Measurements from ENCODE around the gene ATP8B4. TPM values are rescaled to one million over a fixed set of nuclear protein-coding genes. Genes with fewer than 3 reads are reported as not detected.

Gene ATP8B4
- total and polyA plus RNA-seq, 12 donors, result 2.1 to 23.9 (median 4.9) TPM

GRCh38 chr15:50083424-50084025, 35.5 kb downstream of the ATP8B4 start:
- Histone ChIP-seq H3K27me3 (no peaks in the 10 kb centered on the region), H3K36me3 (replicated peaks in 1 of 2) (no peaks in the 10 kb centered on the region), H3K27ac (no peak overlapping the region), H3K4me3 (no peak overlapping the region), H3K4me1 (replicated peaks in 1 of 2) (no peaks in the 10 kb centered on the region), H3K9me3 (replicated peaks in 1 of 3) (no peaks in the 10 kb centered on the region)
- DNase-seq, result no peak
- TF ChIP-seq CTCF (IDR thresholded peaks at IDR 0.05), result no peak
- no peak for TF ChIP-seq POLR2A (IDR thresholded peaks at IDR 0.05)
- intact Hi-C loops (cut with DNase I), result no loop called here
- 63 to 71% (median 65%) methylated on average over 4 of the region's 4 CpGs for WGBS, 4 donors

- intact Hi-C loops (cut with DNase I), result no loop called here
- TF ChIP-seq CTCF (IDR thresholded peaks at IDR 0.05) (no peak), POLR2A (IDR thresholded peaks at IDR 0.05) (no peak)
- Histone ChIP-seq H3K4me1 (replicated peaks in 1 of 2) (no peaks in the 10 kb centered on the region), H3K27ac (no peak overlapping the region), H3K27me3 (no peaks in the 10 kb centered on the region), H3K36me3 (replicated peaks in 1 of 2) (no peaks in the 10 kb centered on the region), H3K9me3 (replicated peaks in 1 of 3) (no peaks in the 10 kb centered on the region), H3K4me3 (no peak overlapping the region)
- no peak for DNase-seq
- 47 to 80% (median 58%) methylated on average over 2 of the region's 2 CpGs for WGBS, 4 donors
Measured at GRCh38 chr15:50082066-50082465, 37.0 kb downstream of the ATP8B4 start.

- intact Hi-C loops (cut with DNase I), result no loop called here
- Histone ChIP-seq H3K27me3 (no peaks in the 10 kb centered on the region), H3K9me3 (replicated peaks in 1 of 3) (no peaks in the 10 kb centered on the region), H3K27ac (no peak overlapping the region), H3K4me3 (no peak overlapping the region), H3K4me1 (replicated peaks in 1 of 2) (no peaks in the 10 kb centered on the region), H3K36me3 (replicated peaks in 1 of 2) (no peaks in the 10 kb centered on the region)
- DNase-seq, result no peak
- no peak for TF ChIP-seq CTCF (IDR thresholded peaks at IDR 0.05)
- no peak for TF ChIP-seq POLR2A (IDR thresholded peaks at IDR 0.05)
- WGBS, 4 donors, result 55 to 81% (median 61%) methylated on average over 2 of the region's 2 CpGs
Measured at GRCh38 chr15:50077651-50078050, 41.4 kb downstream of the ATP8B4 start.

- DNase-seq, result no peak
- no peaks in the 10 kb centered on the region for H3K9me3 ChIP-seq (replicated peaks in 1 of 3)
- no peaks in the 10 kb centered on the region for H3K36me3 ChIP-seq (replicated peaks in 1 of 2)
- TF ChIP-seq CTCF (IDR thresholded peaks at IDR 0.05) (no peak), POLR2A (IDR thresholded peaks at IDR 0.05) (no peak)
- intact Hi-C loops (cut with DNase I), result no loop called here
- no peak overlapping the region for H3K4me3 ChIP-seq
- no peak overlapping the region for H3K27ac ChIP-seq
- no peaks in the 10 kb centered on the region for H3K27me3 ChIP-seq
- no peaks in the 10 kb centered on the region for H3K4me1 ChIP-seq (replicated peaks in 1 of 2)
Measured at GRCh38 chr15:50077176-50077575, 41.9 kb downstream of the ATP8B4 start.
